GM06990 (cell line): Measurements from ENCODE around the gene ACOX3.
A peak's percentile ranks its signal among the peaks of the same experiment; 100 is the strongest.

Experiments
- DNase-seq: peaks from one replicate; pipeline ENCODE4 v3.0.0-alpha.2; 2011; ENCODE audit not compliant: insufficient read length; ENCODE audit errors: extremely low read depth
- H3K27me3 ChIP-seq: replicated peaks from 2 replicates; pipeline ENCODE4 v1.6.0; 2011; ENCODE audit warnings: low read length; ENCODE audit not compliant: control insufficient read depth, insufficient read depth
- H3K36me3 ChIP-seq: 2 replicates; pipeline ENCODE4 v1.5.1; 2011; ENCODE audit warnings: low read length; ENCODE audit not compliant: control insufficient read depth, insufficient read depth
- H3K4me3 ChIP-seq: replicated peaks from 2 replicates; pipeline ENCODE4 v1.5.1; 2011; ENCODE audit warnings: low read depth, mild to moderate bottlenecking, control low read depth, low read length
- TF ChIP-seq, protein P1 (sequence below): IDR thresholded peaks from 2 replicates; pipeline ENCODE4 v1.5.1; 2011; ENCODE audit warnings: low read length, control low read depth, mild to moderate bottlenecking, inconsistent platforms; ENCODE audit not compliant: insufficient read depth, poor library complexity, severe bottlenecking

The ACOX3 gene

GRCh38 chr4:8322794-8323704, 117.5 kb downstream of the ACOX3 start:
- TF ChIP-seq, protein P1, sequence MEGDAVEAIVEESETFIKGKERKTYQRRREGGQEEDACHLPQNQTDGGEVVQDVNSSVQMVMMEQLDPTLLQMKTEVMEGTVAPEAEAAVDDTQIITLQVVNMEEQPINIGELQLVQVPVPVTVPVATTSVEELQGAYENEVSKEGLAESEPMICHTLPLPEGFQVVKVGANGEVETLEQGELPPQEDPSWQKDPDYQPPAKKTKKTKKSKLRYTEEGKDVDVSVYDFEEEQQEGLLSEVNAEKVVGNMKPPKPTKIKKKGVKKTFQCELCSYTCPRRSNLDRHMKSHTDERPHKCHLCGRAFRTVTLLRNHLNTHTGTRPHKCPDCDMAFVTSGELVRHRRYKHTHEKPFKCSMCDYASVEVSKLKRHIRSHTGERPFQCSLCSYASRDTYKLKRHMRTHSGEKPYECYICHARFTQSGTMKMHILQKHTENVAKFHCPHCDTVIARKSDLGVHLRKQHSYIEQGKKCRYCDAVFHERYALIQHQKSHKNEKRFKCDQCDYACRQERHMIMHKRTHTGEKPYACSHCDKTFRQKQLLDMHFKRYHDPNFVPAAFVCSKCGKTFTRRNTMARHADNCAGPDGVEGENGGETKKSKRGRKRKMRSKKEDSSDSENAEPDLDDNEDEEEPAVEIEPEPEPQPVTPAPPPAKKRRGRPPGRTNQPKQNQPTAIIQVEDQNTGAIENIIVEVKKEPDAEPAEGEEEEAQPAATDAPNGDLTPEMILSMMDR, result no peak
- no peak for DNase-seq
- no peaks in the 10 kb centered on the region for H3K27me3 ChIP-seq
- no peaks in the 10 kb centered on the region for H3K36me3 ChIP-seq
- H3K4me3 ChIP-seq, result no peak overlapping the region

- Histone ChIP-seq H3K36me3 (no peaks in the 10 kb centered on the region), H3K4me3 (no peak overlapping the region), H3K27me3 (no peaks in the 10 kb centered on the region)
- no peak for DNase-seq
- TF ChIP-seq, protein P1, result no peak
Measured at GRCh38 chr4:8321771-8322170, 118.8 kb downstream of the ACOX3 start.

GRCh38 chr4:8321220-8321619, 119.3 kb downstream of the ACOX3 start:
- DNase-seq, result no peak
- Histone ChIP-seq H3K36me3 (no peaks in the 10 kb centered on the region), H3K4me3 (no peak overlapping the region), H3K27me3 (no peaks in the 10 kb centered on the region)
- TF ChIP-seq, protein P1, result no peak

DNA sequence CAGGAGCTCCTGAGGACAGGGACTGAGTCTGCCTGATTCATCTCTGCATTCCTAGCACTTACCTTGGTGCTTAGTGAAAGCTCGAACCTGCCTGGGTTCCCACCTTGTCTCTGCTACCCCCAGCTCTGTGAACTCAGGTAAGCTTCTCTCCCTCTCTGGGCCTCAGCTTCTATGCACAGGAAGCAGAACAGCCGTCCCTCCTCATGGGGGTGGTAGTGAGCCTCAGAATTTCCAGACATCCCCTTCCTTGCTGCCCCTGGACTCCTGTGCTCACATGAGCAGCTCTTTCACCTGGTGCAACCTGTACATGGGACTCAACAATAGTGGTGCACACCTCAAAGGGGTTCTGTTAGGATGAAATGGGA, 120.2 kb downstream of the ACOX3 start:
- TF ChIP-seq, protein P1, result peak; percentile 43
- peaks cover 2% of the 10 kb centered on the region; the same call in 1 of the 2 replicates for H3K27me3 ChIP-seq
- no peak for DNase-seq

DNA sequence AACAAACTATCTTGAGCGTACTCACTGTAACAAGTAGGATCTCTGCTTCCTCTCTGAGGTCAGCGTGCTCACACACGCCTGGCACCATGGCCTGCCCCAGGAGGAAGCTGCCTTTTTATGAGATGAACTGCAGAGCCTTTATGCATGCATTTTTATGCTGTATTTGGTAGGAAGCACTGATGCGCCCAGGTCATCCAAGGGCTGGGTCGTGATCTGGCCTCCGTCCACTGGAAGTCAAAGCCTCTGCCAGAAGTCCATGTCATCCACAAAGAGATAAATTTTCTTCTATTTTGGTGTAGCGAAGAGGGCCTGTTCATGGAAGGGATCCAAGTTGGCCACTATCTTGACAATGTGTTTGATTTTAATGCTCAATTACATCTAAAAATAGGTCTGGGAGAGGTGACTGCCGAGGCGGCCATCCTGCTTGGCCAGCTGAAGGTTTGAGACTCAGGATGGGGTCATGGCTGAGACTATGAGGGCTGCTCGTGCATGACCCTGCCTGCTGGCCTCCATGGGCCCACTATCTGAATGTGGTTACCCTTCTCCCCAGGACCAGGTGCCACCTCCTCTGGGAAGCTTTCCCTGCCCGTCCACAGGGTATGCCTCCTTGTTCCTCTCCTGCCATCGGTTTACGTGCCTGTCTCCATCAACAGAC, 120.7 kb downstream of the ACOX3 start:
- TF ChIP-seq, protein P1, result no peak
- DNase-seq, result no peak
- H3K36me3 ChIP-seq, result no peaks in the 10 kb centered on the region
- peaks cover 3% of the 10 kb centered on the region; the same call in 1 of the 2 replicates for H3K27me3 ChIP-seq
- H3K4me3 ChIP-seq, result no peak overlapping the region

More for the DNA sequence above, 120.2 kb downstream of the ACOX3 start:
- Histone ChIP-seq H3K36me3 (no peaks in the 10 kb centered on the region), H3K4me3 (no peak overlapping the region)
